HepG2 (cell line): ENCODE data around the gene UBE2C. TPM values are rescaled to one million over a fixed set of nuclear protein-coding genes. Genes with fewer than 3 reads are reported as not detected.

Experiments used
- BATF2 ChIP-seq: sonication (generic); formaldehyde crosslinking; IDR thresholded peaks from 2 replicates; pipeline ENCODE4 v1.8.0; 2022; ENCODE audit warnings: mild to moderate bottlenecking, missing genetic modification reagents, moderate library complexity
- CCDC6 ChIP-seq: sonication (generic); formaldehyde crosslinking; IDR thresholded peaks from 2 replicates; pipeline ENCODE4 v1.8.1; 2022; ENCODE audit warnings: mild to moderate bottlenecking, missing genetic modification reagents, moderate library complexity
- EED ChIP-seq: sonication (generic); formaldehyde crosslinking; IDR thresholded peaks from 2 replicates; pipeline ENCODE4 v1.5.0; 2020; ENCODE audit warnings: mild to moderate bottlenecking, missing genetic modification reagents
- GFI1 ChIP-seq: sonication (generic); formaldehyde crosslinking; IDR thresholded peaks from 2 replicates; pipeline ENCODE4 v1.5.0; 2020; ENCODE audit warnings: missing genetic modification reagents, mild to moderate bottlenecking, borderline replicate concordance
- GTF3A ChIP-seq: sonication (generic); formaldehyde crosslinking; conservative IDR thresholded peaks from 2 replicates; pipeline ENCODE4 v1.4.0; 2020; ENCODE audit warnings: mild to moderate bottlenecking, missing genetic modification reagents
- HHEX ChIP-seq: IDR thresholded peaks from 2 replicates; pipeline ENCODE4 v1.6.1; 2016; ENCODE audit warnings: control low read depth
- HNF4A ChIP-seq: sonication (generic); formaldehyde crosslinking; IDR thresholded peaks from 2 replicates; pipeline ENCODE4 v1.4.0; 2020; ENCODE audit warnings: missing genetic modification reagents
- KDM5B ChIP-seq: sonication (generic); formaldehyde crosslinking; IDR thresholded peaks from 2 replicates; pipeline ENCODE4 v1.4.0; 2020; ENCODE audit warnings: missing genetic modification reagents, mild to moderate bottlenecking, borderline replicate concordance
- MAFK ChIP-seq, 2 experiments: IDR thresholded peaks in 1 of 2; conservative IDR thresholded peaks in 1 of 2; 2 replicates each; pipeline ENCODE4 v1.6.1; 2011; ENCODE audit warnings: improper control_type of control experiment in 2 of 2, low read length in 2 of 2
- MEIS1 ChIP-seq: sonication (generic); formaldehyde crosslinking; IDR thresholded peaks from 2 replicates; pipeline ENCODE4 v1.9.0; 2021; ENCODE audit warnings: mild to moderate bottlenecking, missing genetic modification reagents, moderate library complexity, borderline replicate concordance
- MIER2 ChIP-seq: IDR thresholded peaks from 2 replicates; pipeline ENCODE4 v1.6.1; 2016; ENCODE audit warnings: missing biosample characterization, missing genetic modification reagents
- MTF2 ChIP-seq: sonication (generic); formaldehyde crosslinking; IDR thresholded peaks from 2 replicates; pipeline ENCODE4 v1.5.0; 2020; ENCODE audit warnings: missing genetic modification reagents, borderline replicate concordance
- NBN ChIP-seq: fragments of 450-650 bp; conservative IDR thresholded peaks from 2 replicates; pipeline ENCODE4 v1.6.1; 2017
- RARG ChIP-seq: sonication (generic); formaldehyde crosslinking; IDR thresholded peaks from 2 replicates; pipeline ENCODE4 v1.4.0; 2020; ENCODE audit warnings: low read depth, mild to moderate bottlenecking, missing genetic modification reagents
- ZBTB7B ChIP-seq: sonication (generic); formaldehyde crosslinking; IDR thresholded peaks from 2 replicates; pipeline ENCODE4 v1.4.0; 2020; ENCODE audit warnings: missing genetic modification reagents
- ZNF256 ChIP-seq: sonication (generic); formaldehyde crosslinking; conservative IDR thresholded peaks from 2 replicates; pipeline ENCODE4 v1.4.0; 2020; ENCODE audit warnings: missing genetic modification reagents
- ZNF296 ChIP-seq: sonication (generic); formaldehyde crosslinking; conservative IDR thresholded peaks from 2 replicates; pipeline ENCODE4 v1.5.0; 2020; ENCODE audit warnings: mild to moderate bottlenecking, missing genetic modification reagents
- ZNF34 ChIP-seq: sonication (generic); formaldehyde crosslinking; IDR thresholded peaks from 2 replicates; pipeline ENCODE4 v1.4.0; 2020; ENCODE audit warnings: mild to moderate bottlenecking, missing genetic modification reagents, borderline replicate concordance
- ZNF879 ChIP-seq: sonication (generic); formaldehyde crosslinking; IDR thresholded peaks from 2 replicates; pipeline ENCODE4 v1.8.1; 2023; ENCODE audit warnings: missing genetic modification reagents
- ZXDC ChIP-seq: sonication (generic); formaldehyde crosslinking; IDR thresholded peaks from 2 replicates; pipeline ENCODE4 v1.5.0; 2020; ENCODE audit warnings: mild to moderate bottlenecking, missing genetic modification reagents
- polyA plus RNA-seq, 8 experiments: library from polyadenylated mRNA; depleted of rRNA in 3 of 8; stranded (reverse) in 7 of 8; unstranded in 1 of 8; fragments of >200 nt; fragmentation: Illumina TruSeq in 4 of 8; extraction: Trizol in 4 of 8; gene quantifications; 2 replicates each; pipeline versions ENCODE4 v1.2.1 to v1.2.3, GENCODE V29; 2011 to 2016; ENCODE audit warnings: low read depth in 4 of 8, missing spikeins in 1 of 8, mixed read lengths in 1 of 8; ENCODE audit not compliant: insufficient read depth in 1 of 8
- total RNA-seq, 5 experiments: library from RNA; depleted of rRNA; stranded (reverse); fragments of >200 nt; fragmentation: Illumina TruSeq; extraction: Trizol; gene quantifications; 2 replicates each; pipeline ENCODE4 v1.2.3, GENCODE V29; 2016; ENCODE audit warnings: low read depth in 1 of 5
- TF ChIP-seq, protein P1 (sequence below): sonication (generic); formaldehyde crosslinking; IDR thresholded peaks from 2 replicates; pipeline ENCODE4 v1.4.0; 2020; ENCODE audit warnings: missing genetic modification reagents
- TF ChIP-seq, protein P2 (sequence below): sonication (generic); formaldehyde crosslinking; IDR thresholded peaks from 2 replicates; pipeline ENCODE4 v1.4.0; 2020; ENCODE audit warnings: missing genetic modification reagents

UBE2C gene
- total and polyA plus RNA-seq, 2 of the 13 experiments (the other 11 are each of a cell fraction or from before 2014, with no cell fraction given), result 100 to 123 TPM

GRCh38 chr20:45857114-45857881 lies 44.9 kb downstream of the UBE2C start, which contains the start of the genes ACOT8 and ZSWIM3 (continued):
- TF ChIP-seq, protein P1, sequence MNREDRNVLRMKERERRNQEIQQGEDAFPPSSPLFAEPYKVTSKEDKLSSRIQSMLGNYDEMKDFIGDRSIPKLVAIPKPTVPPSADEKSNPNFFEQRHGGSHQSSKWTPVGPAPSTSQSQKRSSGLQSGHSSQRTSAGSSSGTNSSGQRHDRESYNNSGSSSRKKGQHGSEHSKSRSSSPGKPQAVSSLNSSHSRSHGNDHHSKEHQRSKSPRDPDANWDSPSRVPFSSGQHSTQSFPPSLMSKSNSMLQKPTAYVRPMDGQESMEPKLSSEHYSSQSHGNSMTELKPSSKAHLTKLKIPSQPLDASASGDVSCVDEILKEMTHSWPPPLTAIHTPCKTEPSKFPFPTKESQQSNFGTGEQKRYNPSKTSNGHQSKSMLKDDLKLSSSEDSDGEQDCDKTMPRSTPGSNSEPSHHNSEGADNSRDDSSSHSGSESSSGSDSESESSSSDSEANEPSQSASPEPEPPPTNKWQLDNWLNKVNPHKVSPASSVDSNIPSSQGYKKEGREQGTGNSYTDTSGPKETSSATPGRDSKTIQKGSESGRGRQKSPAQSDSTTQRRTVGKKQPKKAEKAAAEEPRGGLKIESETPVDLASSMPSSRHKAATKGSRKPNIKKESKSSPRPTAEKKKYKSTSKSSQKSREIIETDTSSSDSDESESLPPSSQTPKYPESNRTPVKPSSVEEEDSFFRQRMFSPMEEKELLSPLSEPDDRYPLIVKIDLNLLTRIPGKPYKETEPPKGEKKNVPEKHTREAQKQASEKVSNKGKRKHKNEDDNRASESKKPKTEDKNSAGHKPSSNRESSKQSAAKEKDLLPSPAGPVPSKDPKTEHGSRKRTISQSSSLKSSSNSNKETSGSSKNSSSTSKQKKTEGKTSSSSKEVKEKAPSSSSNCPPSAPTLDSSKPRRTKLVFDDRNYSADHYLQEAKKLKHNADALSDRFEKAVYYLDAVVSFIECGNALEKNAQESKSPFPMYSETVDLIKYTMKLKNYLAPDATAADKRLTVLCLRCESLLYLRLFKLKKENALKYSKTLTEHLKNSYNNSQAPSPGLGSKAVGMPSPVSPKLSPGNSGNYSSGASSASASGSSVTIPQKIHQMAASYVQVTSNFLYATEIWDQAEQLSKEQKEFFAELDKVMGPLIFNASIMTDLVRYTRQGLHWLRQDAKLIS (CRISPR knock-in tag), result 0 out of 2 replicates have a peak, but pooled peaks have one; percentile 19
- no peak for TF ChIP-seq GTF3A (CRISPR knock-in tag)
- peak; percentile 94 for TF ChIP-seq KDM5B (CRISPR knock-in tag)
- no peak for TF ChIP-seq BATF2 (CRISPR knock-in tag)
- TF ChIP-seq ZNF34 (CRISPR knock-in tag), result no peak
- TF ChIP-seq, protein P2, sequence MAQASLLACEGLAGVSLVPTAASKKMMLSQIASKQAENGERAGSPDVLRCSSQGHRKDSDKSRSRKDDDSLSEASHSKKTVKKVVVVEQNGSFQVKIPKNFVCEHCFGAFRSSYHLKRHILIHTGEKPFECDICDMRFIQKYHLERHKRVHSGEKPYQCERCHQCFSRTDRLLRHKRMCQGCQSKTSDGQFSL (CRISPR knock-in tag), result peak; percentile 89; the same call in 1 of the 2 replicates
- peak; percentile 9; the same call in 1 of the 2 replicates for TF ChIP-seq GFI1 (CRISPR knock-in tag)
- no peak for TF ChIP-seq NBN
- no peak for TF ChIP-seq CCDC6 (CRISPR knock-in tag)
- no peak for TF ChIP-seq ZXDC
- peak; percentile 66 for TF ChIP-seq HNF4A (CRISPR knock-in tag)
- TF ChIP-seq RARG (CRISPR knock-in tag), result no peak
- peak; percentile 48; the same call in 1 of the 2 replicates for TF ChIP-seq MIER2 (CRISPR knock-in tag)
- TF ChIP-seq ZNF879 (CRISPR knock-in tag), result peak; percentile 95; the same call in 1 of the 2 replicates
- no peak for TF ChIP-seq MAFK (conservative IDR thresholded peaks at IDR 0.05 in 1 of 2, IDR thresholded peaks at IDR 0.05 in 1 of 2; ENCODE audit: low read length in 2 of 2)
- no peak; the same call in 1 of the 2 replicates for TF ChIP-seq HHEX (CRISPR knock-in tag)
- TF ChIP-seq ZBTB7B (CRISPR knock-in tag), result peak; percentile 73; the same call in 1 of the 2 replicates
- peak; percentile 57; the same call in 1 of the 2 replicates for TF ChIP-seq ZNF296 (CRISPR knock-in tag)
- no peak for TF ChIP-seq MTF2 (CRISPR knock-in tag)
- peak; percentile 93; the same call in 1 of the 2 replicates for TF ChIP-seq MEIS1 (CRISPR knock-in tag)
- peak; percentile 97 for TF ChIP-seq EED (CRISPR knock-in tag)
- TF ChIP-seq ZNF256 (CRISPR knock-in tag), result no peak
